DOHH2 (cell line): ENCODE measurements around the gene FAM227B.

Source experiments
- CTCF ChIP-seq: fragments of 200-600 bp; sonication (generic); IDR thresholded peaks from one replicate; pipeline ENCODE4 v1.5.1; 2014; ENCODE audit warnings: antibody characterized with exemption, mild to moderate bottlenecking, low read depth, low read length; ENCODE audit not compliant: poor library complexity, severe bottlenecking
- EZH2phosphoT487 ChIP-seq: fragments of 200-600 bp; sonication (generic); IDR thresholded peaks from 2 replicates; pipeline ENCODE4 v1.6.1; 2017; ENCODE audit warnings: borderline replicate concordance, mild to moderate bottlenecking, antibody characterized with exemption, low read length, moderate library complexity, mixed read lengths

GRCh38 chr15:49646891-49647290 is 26.3 kb upstream of the FAM227B start:
- TF ChIP-seq CTCF = no peak
- no peak for TF ChIP-seq EZH2phosphoT487
